Renal pelvis (tissue), 12 donors: ENCODE measurements around the gene SPRR4. TPM values are rescaled to one million over a fixed set of nuclear protein-coding genes. Genes with fewer than 3 reads are reported as not detected.

Experiments used
- DNase-seq: peaks from one replicate; pipeline ENCODE4 v3.0.0-alpha.2; 2013
- long read RNA-seq, 16 experiments: transcript quantifications; one replicate each; lab custom pipeline, GENCODE V29; 2026
- polyA plus RNA-seq, 3 donors: library from polyadenylated mRNA; unstranded; fragments of 120-200 nt; gene quantifications; one replicate each; pipeline ENCODE4 v1.2.1, GENCODE V29; 2013; ENCODE audit not compliant: insufficient read length in 3 of 3

The SPRR4 gene
- polyA plus RNA-seq = not detected
- long read RNA-seq, donor 1 = 0 reads
- long read RNA-seq, donor 2 = 0 reads
- long read RNA-seq, donor 3 = 0 reads
- long read RNA-seq, donor 4 = 0 reads
- long read RNA-seq, donor 5 = 0 reads
- long read RNA-seq, donor 6 = 0 reads
- long read RNA-seq, donor 7 = 0 reads
- long read RNA-seq, donor 8 = 0 reads
- long read RNA-seq, donor 9 = 0 reads
- long read RNA-seq, donor 10 = 0 reads
- long read RNA-seq, donor 11 = 0 reads
- long read RNA-seq, donor 12 = 0 reads
- long read RNA-seq, donor 13 = 0 reads
- long read RNA-seq, donor 14 = 0 reads
- long read RNA-seq, donor 15 = 0 reads
- long read RNA-seq, donor 16 = 0 reads

GRCh38 chr1:152970495-152970894 is at the start of gene SPRR4:
TSS of gene SPRR4 (plus strand) at chr1:152970648. CDS start at chr1:152971891, 1,243 bp downstream.
- no peak for DNase-seq

GRCh38 chr1:152924191-152924590 is 46.3 kb upstream of the SPRR4 start:
- no peak for DNase-seq

GRCh38 chr1:152926091-152926490 is 44.4 kb upstream of the SPRR4 start:
- no peak for DNase-seq

- DNase-seq = no peak
These were observed 41.8 kb upstream of the SPRR4 start for GRCh38 chr1:152928671-152929070.

GRCh38 chr1:152932170-152932811 is 38.2 kb upstream of the SPRR4 start:
- no peak for DNase-seq

GRCh38 chr1:152933196-152933595 is 37.3 kb upstream of the SPRR4 start:
- DNase-seq = no peak

GRCh38 chr1:152940614-152941013 is 29.8 kb upstream of the SPRR4 start:
- DNase-seq = no peak

GRCh38 chr1:152941037-152941711 is 29.3 kb upstream of the SPRR4 start:
- no peak for DNase-seq

- DNase-seq = no peak
These were observed 28.3 kb upstream of the SPRR4 start for GRCh38 chr1:152942161-152942560.

GRCh38 chr1:152946248-152946647 is 24.2 kb upstream of the SPRR4 start:
- no peak for DNase-seq

GRCh38 chr1:152946651-152947256 is 23.7 kb upstream of the SPRR4 start, which contains the start of gene SPRR5:
TSS of gene SPRR5 (plus strand) at chr1:152947206. CDS start at chr1:152948555, 1,349 bp downstream.
- DNase-seq = no peak

- DNase-seq = no peak
These were observed 18.7 kb upstream of the SPRR4 start for GRCh38 chr1:152951711-152952110.

GRCh38 chr1:152953761-152954160 is 16.7 kb upstream of the SPRR4 start:
- DNase-seq = no peak

- no peak for DNase-seq
These were observed 16.0 kb upstream of the SPRR4 start for GRCh38 chr1:152954436-152954835.

- DNase-seq = no peak
These were observed 12.9 kb upstream of the SPRR4 start for GRCh38 chr1:152957561-152957960.

GRCh38 chr1:152959273-152959672 is 11.2 kb upstream of the SPRR4 start:
- DNase-seq = no peak

GRCh38 chr1:152959801-152960451 is 10.5 kb upstream of the SPRR4 start:
- DNase-seq = no peak

GRCh38 chr1:152960452-152961044 is 9.9 kb upstream of the SPRR4 start:
- no peak for DNase-seq

- DNase-seq = no peak
These were observed 9.1 kb upstream of the SPRR4 start for GRCh38 chr1:152961226-152961891.

- no peak for DNase-seq
These were observed 7.5 kb upstream of the SPRR4 start for GRCh38 chr1:152962876-152963415.

GRCh38 chr1:152964536-152964935 is 5.9 kb upstream of the SPRR4 start:
- DNase-seq = no peak
